GM10248 (cell line): ENCODE results near the gene OCLN.
"Not testable (repeated sequence)": the region's sequence is repeated elsewhere in the genome, so short reads cannot be mapped to it uniquely, and the experiment has no call there.

Experiments
- CTCF ChIA-PET: fragments of 300-600 bp; sonication (Branson Sonifier 250); formaldehyde crosslinking; extraction: SDS; loops from one replicate; lab custom pipeline; 2021; ENCODE audit warnings: antibody characterized with exemption; lab: Yijun Ruan, JAX
- POLR2A ChIA-PET: fragments of 350-650 bp; sonication (Branson Sonifier 250); formaldehyde crosslinking; extraction: SDS; loops from one replicate; lab custom pipeline; 2020; ENCODE audit warnings: antibody characterized with exemption; lab: Yijun Ruan, JAX
- DNase-seq: peaks from one replicate; pipeline ENCODE4 v3.0.0; 2012; ENCODE audit errors: extremely low spot score
- CTCF ChIP-seq: IDR thresholded peaks from 2 replicates; pipeline ENCODE4 v1.5.1; 2012; ENCODE audit warnings: mild to moderate bottlenecking, low read depth; ENCODE audit errors: extremely low read depth, missing control alignments, control extremely low read depth

The OCLN gene

DNA sequence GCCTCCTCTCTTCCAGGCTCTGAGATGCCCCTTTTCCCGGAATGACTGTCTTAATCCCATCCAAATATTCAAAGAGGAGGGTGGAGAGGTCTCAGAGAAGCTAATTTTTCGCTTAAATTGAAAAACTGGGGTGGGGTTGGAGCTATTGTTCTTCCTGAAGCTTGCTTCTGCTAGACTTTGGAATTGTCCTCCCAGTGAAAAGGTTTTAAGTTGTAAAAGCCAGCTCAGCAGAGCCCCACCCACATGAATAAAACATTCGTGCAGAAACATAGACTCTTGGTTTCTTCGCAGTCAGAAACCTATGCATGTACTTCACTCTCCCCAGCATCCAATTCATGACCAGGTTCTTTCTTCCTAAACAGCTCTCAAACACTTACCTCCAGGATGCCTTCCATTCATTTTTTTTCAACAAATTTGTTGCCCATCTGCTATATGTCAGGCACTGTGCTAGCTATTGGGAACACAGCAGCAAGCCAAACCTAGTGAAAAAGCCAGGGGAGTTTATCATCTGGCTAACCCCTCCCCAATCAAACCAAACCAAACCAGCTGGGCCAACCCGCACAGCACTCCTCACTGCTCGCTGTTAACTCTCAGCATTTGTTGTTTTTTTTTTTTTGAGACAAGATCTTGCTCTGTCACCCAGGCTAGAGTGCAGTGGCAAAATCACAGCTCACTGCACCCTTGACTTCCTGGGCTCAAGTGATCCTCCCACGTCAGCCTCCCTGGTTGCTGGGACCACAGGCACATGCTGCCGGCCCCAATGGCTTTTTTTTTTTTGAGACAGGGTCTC lies 37.9 kb upstream of the OCLN start:
- no peak for DNase-seq
- ChIA-PET POLR2A (no interaction called here), CTCF (interaction anchor here (1.1 to 1.5 kb wide), 2 partner anchors 12 kb away, joined by 4 to 7 read pairs; no protein-coding TSS in a partner anchor)
- TF ChIP-seq CTCF, result no peak

GRCh38 chr5:69455428-69455988 lies 37.1 kb upstream of the OCLN start:
- DNase-seq, POLR2A ChIA-PET: not testable (repeated sequence)
- CTCF ChIA-PET, result interaction anchor here (0.6 to 1.1 kb wide), 2 partner anchors 12 to 71 kb away, joined by 3 to 4 read pairs; no protein-coding TSS in a partner anchor

DNA sequence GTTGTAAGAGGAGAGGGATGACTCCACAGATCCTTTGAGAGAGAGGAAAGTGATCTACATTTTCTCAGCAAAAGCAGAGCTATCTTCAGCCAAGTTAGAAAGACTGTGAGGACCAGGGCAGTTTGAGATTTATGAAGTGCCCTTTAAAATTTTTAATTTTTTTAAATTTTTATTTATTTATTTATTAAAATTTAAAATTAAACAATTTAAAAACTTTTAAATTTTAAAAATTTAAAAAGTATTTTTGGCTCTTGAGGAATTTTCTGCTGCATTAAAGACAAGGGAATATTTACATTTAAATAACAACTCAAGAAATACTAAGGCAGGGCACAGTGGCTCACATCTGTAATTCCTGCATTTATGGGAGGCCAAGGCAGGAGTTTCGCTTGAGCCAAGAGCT lies 30.4 kb upstream of the OCLN start:
- ChIA-PET POLR2A (no interaction called here), CTCF (interaction anchor here (2.2 kb wide), 1 partner anchor 13 kb away, joined by 5 read pairs; no protein-coding TSS in a partner anchor)
- DNase-seq, result no peak
- TF ChIP-seq CTCF, result no peak

GRCh38 chr5:69466375-69466774 lies 26.2 kb upstream of the OCLN start:
- DNase-seq, POLR2A ChIA-PET: not testable (repeated sequence)
- CTCF ChIA-PET, result interaction anchor here (1.1 to 1.2 kb wide), 2 partner anchors 12 to 37 kb away, joined by 3 to 4 read pairs; no protein-coding TSS in a partner anchor

GRCh38 chr5:69467442-69468225 lies 25.0 kb upstream of the OCLN start:
- CTCF ChIA-PET, result interaction anchor here (0.7 to 2.1 kb wide), 9 partner anchors 8 to 374 kb away, joined by 3 to 6 read pairs (median 4); partner anchors contain the start of gene SLC30A5
- peak; percentile 75 for DNase-seq
- POLR2A ChIA-PET, result interaction anchor here (1.4 kb wide), 1 partner anchor 93 kb away, joined by 3 read pairs; no protein-coding TSS in a partner anchor
- TF ChIP-seq CTCF, result no peak

- CTCF ChIA-PET, result interaction anchor here (1.0 to 2.1 kb wide), 4 partner anchors 8 to 34 kb away, joined by 3 to 6 read pairs (median 5); no protein-coding TSS in a partner anchor
Observed at GRCh38 chr5:69468631-69469030, 24.0 kb upstream of the OCLN start.

GRCh38 chr5:69471516-69471915 lies 21.1 kb upstream of the OCLN start:
- CTCF ChIA-PET, result not testable (repeated sequence)

More at GRCh38 chr5:69468631-69469030, 24.0 kb upstream of the OCLN start:
- no peak for TF ChIP-seq CTCF
- no peak for DNase-seq
- POLR2A ChIA-PET, result no interaction called here

DNA sequence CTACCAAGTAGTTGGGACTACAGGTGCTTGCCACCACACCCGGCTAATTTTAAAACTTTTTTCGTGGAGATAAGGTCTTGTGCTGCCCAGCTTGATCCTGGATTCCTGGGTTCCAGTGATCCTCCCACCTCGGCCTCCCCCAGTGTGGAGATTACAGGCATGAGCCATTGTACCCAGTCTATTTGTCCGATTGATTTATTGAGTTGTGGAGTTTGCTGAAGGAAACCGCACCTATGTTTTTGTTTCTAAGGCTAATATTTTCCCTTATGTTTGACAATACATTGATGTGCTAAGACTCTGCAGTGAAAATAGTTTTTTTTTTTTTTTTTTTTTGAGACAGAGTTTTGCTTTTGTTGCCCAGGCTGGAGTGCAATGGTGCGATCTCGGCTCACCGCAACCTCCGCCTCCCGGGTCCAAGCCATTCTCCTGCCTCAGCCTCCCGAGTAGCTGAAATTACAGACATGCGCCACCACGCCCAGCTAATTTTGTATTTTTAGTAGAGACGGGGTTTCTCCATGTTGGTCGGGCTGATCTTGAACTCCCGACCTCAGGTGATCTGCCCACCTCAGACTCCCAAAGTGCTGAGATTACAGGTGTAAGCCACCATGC lies 20.0 kb upstream of the OCLN start:
- POLR2A ChIA-PET, DNase-seq, CTCF ChIA-PET: not testable (repeated sequence)

More at GRCh38 chr5:69471516-69471915, 21.1 kb upstream of the OCLN start:
- POLR2A ChIA-PET, DNase-seq: not testable (repeated sequence)
